Astrocyte (in vitro differentiated cells and primary cell): ENCODE data around the gene LRRC28. TPM values are rescaled to one million over a fixed set of nuclear protein-coding genes. Genes with fewer than 3 reads are reported as not detected.

Experiments used
- DNase-seq: peaks from one replicate; pipeline ENCODE4 v3.0.0-alpha.2; 2010; ENCODE audit warnings: low read depth
- FAIRE-seq: peaks from 2 replicates; lab custom pipeline; 2011; peaks lifted over from hg19 to GRCh38; lab: Jason Lieb, UNC
- H2AFZ ChIP-seq: 2 replicates; pipeline ENCODE4 v1.6.0; 2012; ENCODE audit warnings: low read depth, low read length, inconsistent platforms
- H3K27ac ChIP-seq: 2 replicates; pipeline ENCODE4 v1.5.1; 2011; ENCODE audit warnings: low read depth, low read length, inconsistent platforms
- H3K27me3 ChIP-seq: 2 replicates; pipeline ENCODE4 v1.6.0; 2011; ENCODE audit warnings: low read length, inconsistent platforms; ENCODE audit not compliant: insufficient read depth
- H3K36me3 ChIP-seq: 2 replicates; pipeline ENCODE4 v1.5.1; 2011; ENCODE audit warnings: low read length, inconsistent platforms; ENCODE audit not compliant: insufficient read depth
- H3K4me1 ChIP-seq: 2 replicates; pipeline ENCODE4 v1.5.1; 2011; ENCODE audit warnings: low read length, inconsistent platforms; ENCODE audit not compliant: insufficient read depth
- H3K4me2 ChIP-seq: 2 replicates; pipeline ENCODE4 v1.6.0; 2012; ENCODE audit warnings: low read length, inconsistent platforms
- H3K4me3 ChIP-seq: 2 replicates; pipeline ENCODE4 v1.5.1; 2011; ENCODE audit warnings: low read depth, mild to moderate bottlenecking, low read length, inconsistent platforms; ENCODE audit not compliant: insufficient read depth
- H3K79me2 ChIP-seq: 2 replicates; pipeline ENCODE4 v1.6.0; 2012; ENCODE audit warnings: mild to moderate bottlenecking, low read length, inconsistent platforms; ENCODE audit not compliant: insufficient read depth
- H3K9ac ChIP-seq: 2 replicates; pipeline ENCODE4 v1.6.0; 2012; ENCODE audit warnings: mild to moderate bottlenecking, low read length, inconsistent platforms
- H3K9me3 ChIP-seq: 2 replicates; pipeline ENCODE4 v1.5.1; 2012; ENCODE audit warnings: low read depth, mild to moderate bottlenecking, low read length, inconsistent platforms; ENCODE audit not compliant: insufficient read depth
- H4K20me1 ChIP-seq: 2 replicates; pipeline ENCODE4 v1.6.0; 2012; ENCODE audit warnings: low read length, inconsistent platforms; ENCODE audit not compliant: insufficient read depth
- H3K27ac Mint-ChIP-seq: one replicate; pipeline ENCODE4 v1.8.0; 2021; ENCODE audit warnings: mild to moderate bottlenecking, mixed read lengths; ENCODE audit not compliant: unreplicated experiment
- H3K27me3 Mint-ChIP-seq: one replicate; pipeline ENCODE4 v1.8.0; 2021; ENCODE audit warnings: low read depth, mixed read lengths; ENCODE audit not compliant: unreplicated experiment
- H3K36me3 Mint-ChIP-seq: one replicate; pipeline ENCODE4 v1.8.0; 2021; ENCODE audit warnings: low read depth, mixed read lengths; ENCODE audit not compliant: unreplicated experiment
- H3K4me1 Mint-ChIP-seq: one replicate; pipeline ENCODE4 v1.8.0; 2021; ENCODE audit warnings: low read depth, mixed read lengths; ENCODE audit not compliant: unreplicated experiment
- H3K4me3 Mint-ChIP-seq: one replicate; pipeline ENCODE4 v1.8.0; 2021; ENCODE audit warnings: mild to moderate bottlenecking, moderate library complexity, mixed read lengths; ENCODE audit not compliant: unreplicated experiment
- H3K9me3 Mint-ChIP-seq: one replicate; pipeline ENCODE4 v1.8.0; 2021; ENCODE audit warnings: mild to moderate bottlenecking, mixed read lengths; ENCODE audit not compliant: unreplicated experiment
- EZH2 ChIP-seq: IDR thresholded peaks from 2 replicates; pipeline ENCODE4 v1.6.1; 2012; ENCODE audit warnings: mild to moderate bottlenecking, low read length, inconsistent platforms; ENCODE audit not compliant: insufficient read depth
- total RNA-seq: library from RNA; stranded (reverse); gene quantifications from 2 replicates; pipeline ENCODE4 v1.2.1, GENCODE V29; 2021
- TF ChIP-seq, protein P1 (sequence below): IDR thresholded peaks from 2 replicates; pipeline ENCODE4 v1.5.1; 2011; ENCODE audit warnings: low read depth, mild to moderate bottlenecking, inconsistent platforms, low read length, moderate library complexity; ENCODE audit not compliant: insufficient read depth

LRRC28 gene
- total RNA-seq, 1 donor from 2014 or later: 28.1 TPM

DNA sequence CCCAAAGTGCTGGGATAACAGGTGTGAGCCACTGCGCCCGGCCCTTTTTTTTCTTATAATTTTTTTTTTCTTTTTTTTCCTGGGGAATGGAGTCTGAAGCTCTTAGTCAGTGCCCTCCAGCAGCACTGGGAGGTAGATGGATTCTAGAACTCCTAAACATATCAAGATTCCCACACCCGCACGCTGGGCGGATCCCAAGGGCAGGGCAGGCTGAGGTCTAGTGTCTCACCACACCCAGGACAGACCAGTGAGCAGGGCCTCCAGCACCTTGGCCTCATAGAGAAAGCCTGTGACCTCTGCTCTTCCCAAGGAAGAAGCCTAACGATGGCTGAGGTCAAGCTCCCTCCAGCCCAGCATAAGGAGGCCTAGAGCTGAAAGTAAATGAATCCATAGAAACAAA lies 160.8 kb downstream of the LRRC28 start:
- Histone ChIP-seq H3K4me1 (peaks cover 16% of the 10 kb centered on the region), H3K9ac (no peak overlapping the region), H3K27me3 (no peaks in the 10 kb centered on the region), H2AFZ (no peak overlapping the region), H3K79me2 (no peaks in the 10 kb centered on the region), H4K20me1 (no peaks in the 10 kb centered on the region), H3K27ac (no peak overlapping the region), H3K9me3 (no peaks in the 10 kb centered on the region), H3K4me2 (no peak overlapping the region), H3K36me3 (no peaks in the 10 kb centered on the region), H3K4me3 (no peak overlapping the region)
- Mint-ChIP-seq H3K9me3 (peaks cover 4% of the 10 kb centered on the region), H3K27me3 (peaks cover 2% of the 10 kb centered on the region), H3K36me3 (no peaks in the 10 kb centered on the region), H3K27ac (no peak overlapping the region), H3K4me1 (peaks cover 11% of the 10 kb centered on the region), H3K4me3 (no peak overlapping the region)
- no peak for DNase-seq
- FAIRE-seq: no peak
- TF ChIP-seq, protein P1, sequence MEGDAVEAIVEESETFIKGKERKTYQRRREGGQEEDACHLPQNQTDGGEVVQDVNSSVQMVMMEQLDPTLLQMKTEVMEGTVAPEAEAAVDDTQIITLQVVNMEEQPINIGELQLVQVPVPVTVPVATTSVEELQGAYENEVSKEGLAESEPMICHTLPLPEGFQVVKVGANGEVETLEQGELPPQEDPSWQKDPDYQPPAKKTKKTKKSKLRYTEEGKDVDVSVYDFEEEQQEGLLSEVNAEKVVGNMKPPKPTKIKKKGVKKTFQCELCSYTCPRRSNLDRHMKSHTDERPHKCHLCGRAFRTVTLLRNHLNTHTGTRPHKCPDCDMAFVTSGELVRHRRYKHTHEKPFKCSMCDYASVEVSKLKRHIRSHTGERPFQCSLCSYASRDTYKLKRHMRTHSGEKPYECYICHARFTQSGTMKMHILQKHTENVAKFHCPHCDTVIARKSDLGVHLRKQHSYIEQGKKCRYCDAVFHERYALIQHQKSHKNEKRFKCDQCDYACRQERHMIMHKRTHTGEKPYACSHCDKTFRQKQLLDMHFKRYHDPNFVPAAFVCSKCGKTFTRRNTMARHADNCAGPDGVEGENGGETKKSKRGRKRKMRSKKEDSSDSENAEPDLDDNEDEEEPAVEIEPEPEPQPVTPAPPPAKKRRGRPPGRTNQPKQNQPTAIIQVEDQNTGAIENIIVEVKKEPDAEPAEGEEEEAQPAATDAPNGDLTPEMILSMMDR: no peak
- TF ChIP-seq EZH2: no peak

- Histone ChIP-seq H3K4me2 (no peak overlapping the region), H3K36me3 (no peaks in the 10 kb centered on the region), H3K27ac (no peak overlapping the region), H3K9ac (no peak overlapping the region), H4K20me1 (no peaks in the 10 kb centered on the region), H3K4me3 (no peak overlapping the region), H3K27me3 (no peaks in the 10 kb centered on the region), H3K4me1 (peaks cover 16% of the 10 kb centered on the region), H2AFZ (no peak overlapping the region), H3K79me2 (no peaks in the 10 kb centered on the region), H3K9me3 (no peaks in the 10 kb centered on the region)
- no peak for TF ChIP-seq EZH2
- TF ChIP-seq, protein P1: no peak
- Mint-ChIP-seq H3K4me1 (peaks cover 11% of the 10 kb centered on the region), H3K4me3 (no peak overlapping the region), H3K36me3 (no peaks in the 10 kb centered on the region), H3K27ac (no peak overlapping the region), H3K9me3 (peaks cover 4% of the 10 kb centered on the region), H3K27me3 (peaks cover 2% of the 10 kb centered on the region)
- FAIRE-seq: no peak
- DNase-seq: no peak
Observed at GRCh38 chr15:99412626-99413025, 161.3 kb downstream of the LRRC28 start.

DNA sequence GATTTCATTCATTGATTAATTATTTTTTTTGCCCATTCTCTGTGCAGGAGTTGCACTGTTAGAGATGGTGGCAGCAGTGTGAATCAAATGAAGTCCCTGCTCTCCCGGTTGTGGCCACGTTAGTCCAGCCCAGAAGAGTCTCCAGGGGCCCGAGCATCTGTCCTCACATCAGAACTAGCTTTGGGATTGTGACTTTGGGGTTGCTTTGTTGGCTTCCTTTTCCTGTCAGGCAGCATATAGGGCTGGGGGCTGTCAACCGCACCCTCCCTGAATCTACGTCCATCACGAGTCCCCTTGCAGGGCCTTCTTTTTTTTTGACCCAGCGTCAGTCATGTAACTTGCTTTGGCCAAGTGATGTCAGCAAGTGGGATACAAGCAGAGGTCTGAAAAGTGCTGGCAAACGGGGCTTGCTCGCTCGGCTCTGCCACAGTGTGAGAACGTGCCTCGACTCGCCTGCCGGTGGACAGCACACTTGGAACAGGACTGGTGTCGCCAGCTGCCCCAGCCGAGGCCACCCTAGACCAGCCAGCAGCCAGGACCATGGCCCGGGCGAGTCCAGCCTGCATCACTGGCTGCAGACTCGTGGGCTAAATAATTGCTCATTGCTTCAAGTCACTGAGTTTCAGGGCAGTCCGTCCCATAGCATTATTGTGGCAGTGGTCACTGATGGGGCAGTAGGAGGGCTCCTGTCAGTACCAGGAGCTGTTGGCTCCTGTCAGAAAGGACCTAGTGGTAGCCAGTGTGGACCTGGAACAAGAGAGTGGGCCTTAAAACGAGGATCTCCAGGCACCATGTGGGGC lies 162.9 kb downstream of the LRRC28 start:
- Mint-ChIP-seq H3K36me3 (no peaks in the 10 kb centered on the region), H3K9me3 (peaks cover 7% of the 10 kb centered on the region), H3K27me3 (peaks cover 4% of the 10 kb centered on the region), H3K27ac (no peak overlapping the region), H3K4me1 (no peaks in the 10 kb centered on the region), H3K4me3 (no peak overlapping the region)
- Histone ChIP-seq H3K27me3 (no peaks in the 10 kb centered on the region), H3K4me1 (peaks cover 2% of the 10 kb centered on the region), H3K4me3 (no peak overlapping the region), H3K9me3 (no peaks in the 10 kb centered on the region), H3K27ac (no peak overlapping the region), H3K79me2 (no peaks in the 10 kb centered on the region), H2AFZ (no peak overlapping the region), H3K9ac (no peak overlapping the region), H3K36me3 (no peaks in the 10 kb centered on the region), H4K20me1 (no peaks in the 10 kb centered on the region), H3K4me2 (no peak overlapping the region)
- DNase-seq (no peak), FAIRE-seq (no peak)
- no peak for TF ChIP-seq EZH2
- TF ChIP-seq, protein P1: no peak
